OCI-LY1 (cell line): ENCODE results near the gene PPFIA1.

Source experiments
- H2AFZ ChIP-seq: fragments of 200-600 bp; sonication (generic), shearing (Covaris generic); 2 replicates; pipeline ENCODE4 v1.6.0; 2014; ENCODE audit warnings: antibody characterized with exemption, mild to moderate bottlenecking, low read length
- H3F3A ChIP-seq: fragments of 200-600 bp; sonication (generic), shearing (Covaris generic); 2 replicates; pipeline ENCODE4 v1.6.0; 2014; ENCODE audit warnings: mild to moderate bottlenecking, antibody characterized with exemption, low read length, moderate library complexity; ENCODE audit not compliant: insufficient read depth
- H3K27ac ChIP-seq: fragments of 200-600 bp; sonication (generic); 2 replicates; pipeline ENCODE4 v1.5.1; 2014; ENCODE audit warnings: low read length, mixed run types, mild to moderate bottlenecking, low read depth; ENCODE audit not compliant: poor library complexity, severe bottlenecking
- H3K27me3 ChIP-seq: fragments of 200-600 bp; sonication (generic); 2 replicates; pipeline ENCODE4 v1.6.0; 2014; ENCODE audit warnings: antibody characterized with exemption, mild to moderate bottlenecking, low read length, moderate library complexity; ENCODE audit not compliant: insufficient read depth
- H3K36me3 ChIP-seq: fragments of 200-600 bp; sonication (generic); 2 replicates; pipeline ENCODE4 v1.6.1; 2014; ENCODE audit warnings: mild to moderate bottlenecking, antibody characterized with exemption, low read length, moderate library complexity, mixed read lengths; ENCODE audit not compliant: insufficient read depth
- H3K4me1 ChIP-seq: fragments of 200-600 bp; sonication (generic); 2 replicates; pipeline ENCODE4 v1.5.1; 2014; ENCODE audit warnings: mild to moderate bottlenecking, low read length, moderate library complexity; ENCODE audit not compliant: insufficient read depth, severe bottlenecking
- H3K4me2 ChIP-seq: fragments of 200-600 bp; sonication (generic), shearing (Covaris generic); 2 replicates; pipeline ENCODE4 v1.6.1; 2014; ENCODE audit warnings: low read length
- H3K4me3 ChIP-seq: fragments of 200-600 bp; sonication (generic); 2 replicates; pipeline ENCODE4 v1.5.1; 2014; ENCODE audit warnings: low read length, low read depth, mild to moderate bottlenecking, mixed read lengths; ENCODE audit not compliant: poor library complexity, severe bottlenecking
- H3K79me2 ChIP-seq: fragments of 200-600 bp; shearing (Covaris generic); 2 replicates; pipeline ENCODE4 v1.6.1; 2016; ENCODE audit warnings: mixed run types, low read length, mixed read lengths; ENCODE audit not compliant: insufficient read depth
- H3K9ac ChIP-seq: fragments of 200-600 bp; sonication (generic), shearing (Covaris generic); 2 replicates; pipeline ENCODE4 v1.6.1; 2014; ENCODE audit warnings: mild to moderate bottlenecking, low read length, mixed read lengths
- H3K9me2 ChIP-seq: fragments of 200-600 bp; sonication (generic), shearing (Covaris generic); 2 replicates; pipeline ENCODE4 v1.6.1; 2014; ENCODE audit warnings: low read depth, mild to moderate bottlenecking, low read length, mixed read lengths
- H3K9me3 ChIP-seq: fragments of 200-600 bp; shearing (Covaris generic); 2 replicates; pipeline ENCODE4 v1.6.1; 2014; ENCODE audit warnings: low read length, mixed read lengths
- H4K20me1 ChIP-seq: fragments of 200-600 bp; sonication (generic), shearing (Covaris generic); 2 replicates; pipeline ENCODE4 v1.6.0; 2016; ENCODE audit warnings: mild to moderate bottlenecking, low read length; ENCODE audit not compliant: insufficient read depth
- EZH2 ChIP-seq: fragments of 200-600 bp; sonication (generic), shearing (Covaris generic); IDR thresholded peaks from 2 replicates; pipeline ENCODE4 v1.8.0; 2017; ENCODE audit warnings: borderline replicate concordance, mixed run types, mild to moderate bottlenecking, antibody characterized with exemption, low read length, moderate library complexity, mixed read lengths
- TF ChIP-seq, protein P1 (sequence below): fragments of 200-600 bp; sonication (generic), shearing (Covaris generic); IDR thresholded peaks from 2 replicates; pipeline ENCODE4 v1.5.1; 2017; ENCODE audit warnings: mild to moderate bottlenecking, antibody characterized with exemption, low read length, moderate library complexity, mixed read lengths

PPFIA1 gene

DNA sequence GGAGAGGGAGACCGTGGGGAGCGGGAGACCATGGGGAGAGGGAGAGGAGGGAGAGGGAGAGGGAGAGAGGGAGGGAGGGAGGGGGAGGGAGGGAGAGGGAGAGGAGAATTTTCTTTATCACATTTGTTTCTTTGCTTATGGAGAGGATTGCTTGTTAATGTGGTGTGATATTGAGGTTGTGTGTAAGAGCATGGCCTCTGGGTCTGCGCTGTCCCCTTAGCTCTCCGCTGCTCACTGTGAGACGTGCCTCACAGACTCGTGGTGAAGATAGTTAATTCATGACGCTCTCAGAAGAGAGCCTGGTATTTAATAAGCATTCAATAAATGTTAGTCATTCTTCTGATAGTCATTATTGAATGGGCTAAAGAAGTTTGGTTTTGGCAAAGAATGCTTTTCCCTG, 26.2 kb downstream of the PPFIA1 start:
- peaks cover 43% of the 10 kb centered on the region for H3K36me3 ChIP-seq
- H3K9me2 ChIP-seq, result no peaks in the 10 kb centered on the region
- no peaks in the 10 kb centered on the region for H3F3A ChIP-seq
- H3K79me2 ChIP-seq, result 0 out of 2 replicates have a peak, but pooled peaks cover 4% of the 10 kb centered on the region
- no peaks in the 10 kb centered on the region for H4K20me1 ChIP-seq
- no peaks in the 10 kb centered on the region for H3K9me3 ChIP-seq
- no peak overlapping the region for H3K4me3 ChIP-seq
- TF ChIP-seq, protein P1, sequence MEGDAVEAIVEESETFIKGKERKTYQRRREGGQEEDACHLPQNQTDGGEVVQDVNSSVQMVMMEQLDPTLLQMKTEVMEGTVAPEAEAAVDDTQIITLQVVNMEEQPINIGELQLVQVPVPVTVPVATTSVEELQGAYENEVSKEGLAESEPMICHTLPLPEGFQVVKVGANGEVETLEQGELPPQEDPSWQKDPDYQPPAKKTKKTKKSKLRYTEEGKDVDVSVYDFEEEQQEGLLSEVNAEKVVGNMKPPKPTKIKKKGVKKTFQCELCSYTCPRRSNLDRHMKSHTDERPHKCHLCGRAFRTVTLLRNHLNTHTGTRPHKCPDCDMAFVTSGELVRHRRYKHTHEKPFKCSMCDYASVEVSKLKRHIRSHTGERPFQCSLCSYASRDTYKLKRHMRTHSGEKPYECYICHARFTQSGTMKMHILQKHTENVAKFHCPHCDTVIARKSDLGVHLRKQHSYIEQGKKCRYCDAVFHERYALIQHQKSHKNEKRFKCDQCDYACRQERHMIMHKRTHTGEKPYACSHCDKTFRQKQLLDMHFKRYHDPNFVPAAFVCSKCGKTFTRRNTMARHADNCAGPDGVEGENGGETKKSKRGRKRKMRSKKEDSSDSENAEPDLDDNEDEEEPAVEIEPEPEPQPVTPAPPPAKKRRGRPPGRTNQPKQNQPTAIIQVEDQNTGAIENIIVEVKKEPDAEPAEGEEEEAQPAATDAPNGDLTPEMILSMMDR, result no peak
- TF ChIP-seq EZH2, result no peak
- H3K9ac ChIP-seq, result no peak overlapping the region
- no peaks in the 10 kb centered on the region for H3K27me3 ChIP-seq
- no peak overlapping the region for H2AFZ ChIP-seq
- H3K27ac ChIP-seq, result no peak overlapping the region
- H3K4me1 ChIP-seq, result no peaks in the 10 kb centered on the region
- H3K4me2 ChIP-seq, result no peak overlapping the region

DNA sequence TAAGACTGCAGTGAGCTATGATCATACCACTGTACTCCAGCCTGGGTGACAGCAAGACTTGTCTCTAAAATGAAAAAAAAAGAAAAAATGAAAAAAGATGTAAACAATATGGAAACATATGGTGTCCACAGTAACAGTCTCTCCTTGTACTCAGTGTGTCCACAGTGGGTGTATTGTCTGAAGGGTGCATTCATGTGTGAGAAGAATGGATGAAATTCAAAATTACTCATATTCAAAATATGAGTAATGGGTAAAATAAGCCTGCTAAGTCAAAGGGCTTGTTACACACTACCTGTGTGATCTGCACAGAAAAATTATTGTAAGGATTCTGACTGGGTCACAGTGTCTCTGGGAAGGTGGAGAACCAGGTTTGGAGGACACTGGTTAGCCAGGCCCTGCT, 26.9 kb downstream of the PPFIA1 start:
- TF ChIP-seq EZH2, result no peak
- TF ChIP-seq, protein P1, result no peak
- no peaks in the 10 kb centered on the region for H3K27me3 ChIP-seq
- H3K9ac ChIP-seq, result no peak overlapping the region
- no peak overlapping the region for H3K27ac ChIP-seq
- H4K20me1 ChIP-seq, result no peaks in the 10 kb centered on the region
- no peaks in the 10 kb centered on the region for H3K9me2 ChIP-seq
- H2AFZ ChIP-seq, result no peak overlapping the region
- H3K4me3 ChIP-seq, result no peak overlapping the region
- H3F3A ChIP-seq, result no peaks in the 10 kb centered on the region
- H3K4me1 ChIP-seq, result no peaks in the 10 kb centered on the region
- H3K79me2 ChIP-seq, result 0 out of 2 replicates have a peak, but pooled peaks cover 5% of the 10 kb centered on the region
- H3K36me3 ChIP-seq, result peaks cover 39% of the 10 kb centered on the region
- H3K4me2 ChIP-seq, result no peak overlapping the region
- no peaks in the 10 kb centered on the region for H3K9me3 ChIP-seq

DNA sequence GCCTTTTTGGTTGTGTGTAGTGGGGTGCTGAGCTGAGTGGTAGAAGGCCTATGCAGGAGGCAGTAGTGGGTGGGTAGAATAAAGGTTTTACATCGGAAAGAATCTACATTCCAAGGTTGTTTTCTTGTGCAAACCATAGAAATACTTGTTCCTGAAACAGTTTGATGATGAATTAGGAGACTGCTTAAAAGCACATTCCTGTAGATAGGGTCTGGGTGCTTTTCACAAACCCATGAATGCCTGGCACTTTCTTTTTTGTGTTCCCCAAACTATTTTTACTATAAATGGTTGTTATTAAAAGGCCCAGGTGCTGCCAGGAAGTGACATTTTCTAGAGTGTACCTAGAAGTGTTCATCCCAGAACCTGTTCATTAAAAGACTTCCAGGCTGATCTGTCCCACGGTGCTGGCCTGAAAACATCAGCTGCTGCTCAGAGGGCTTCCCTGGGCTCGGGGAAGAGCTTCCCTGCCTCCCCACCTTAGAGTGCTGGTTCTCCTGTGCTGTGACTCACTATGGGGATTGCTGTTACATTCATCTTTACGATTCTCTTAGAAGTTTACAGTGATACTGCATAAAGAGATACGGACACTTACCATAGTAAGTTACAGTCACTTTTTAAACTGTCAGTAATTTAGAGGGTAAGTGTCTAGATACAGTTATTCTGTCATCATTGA, 27.9 kb downstream of the PPFIA1 start:
- no peak overlapping the region for H2AFZ ChIP-seq
- no peak overlapping the region for H3K4me2 ChIP-seq
- H3K9ac ChIP-seq, result no peak overlapping the region
- no peak overlapping the region for H3K27ac ChIP-seq
- H3K9me2 ChIP-seq, result no peaks in the 10 kb centered on the region
- H4K20me1 ChIP-seq, result no peaks in the 10 kb centered on the region
- TF ChIP-seq, protein P1, result no peak
- no peaks in the 10 kb centered on the region for H3K27me3 ChIP-seq
- H3F3A ChIP-seq, result no peaks in the 10 kb centered on the region
- no peaks in the 10 kb centered on the region for H3K9me3 ChIP-seq
- no peak overlapping the region for H3K4me3 ChIP-seq
- H3K79me2 ChIP-seq, result 0 out of 2 replicates have a peak, but pooled peaks cover 5% of the 10 kb centered on the region
- H3K4me1 ChIP-seq, result no peaks in the 10 kb centered on the region
- peaks cover 29% of the 10 kb centered on the region for H3K36me3 ChIP-seq
